Progenitor cell of endocrine pancreas (in vitro differentiated cells): ENCODE measurements around the gene CHID1. TPM values are rescaled to one million over a fixed set of nuclear protein-coding genes. Genes with fewer than 3 reads are reported as not detected.

Source experiments
- DNase-seq: peaks from one replicate; pipeline ENCODE4 v3.0.0; 2021; ENCODE audit warnings: low spot score; ENCODE audit not compliant: unreplicated experiment
- H3K27ac Mint-ChIP-seq: 2 replicates; pipeline ENCODE4 v1.8.0; 2021; ENCODE audit warnings: mild to moderate bottlenecking, moderate library complexity, mixed read lengths
- H3K27me3 Mint-ChIP-seq: 2 replicates; pipeline ENCODE4 v1.8.0; 2021; ENCODE audit warnings: mixed read lengths
- H3K36me3 Mint-ChIP-seq: 2 replicates; pipeline ENCODE4 v1.8.0; 2022; ENCODE audit warnings: mixed read lengths; ENCODE audit not compliant: insufficient read depth
- H3K4me1 Mint-ChIP-seq: 2 replicates; pipeline ENCODE4 v1.8.0; 2021; ENCODE audit warnings: low read depth, mixed read lengths
- H3K4me3 Mint-ChIP-seq: 2 replicates; pipeline ENCODE4 v1.8.0; 2021; ENCODE audit warnings: low read depth, mild to moderate bottlenecking, moderate library complexity, mixed read lengths
- H3K9me3 Mint-ChIP-seq: 2 replicates; pipeline ENCODE4 v1.8.0; 2021; ENCODE audit warnings: low read depth, mixed read lengths
- total RNA-seq: library from RNA; stranded (reverse); gene quantifications from 2 replicates; pipeline ENCODE4 v1.2.1, GENCODE V29; 2021
- TF ChIP-seq, protein P1 (sequence below): fragments of 200-600 bp; sonication (generic); IDR thresholded peaks from one replicate; pipeline ENCODE4 v1.5.0; 2021; ENCODE audit warnings: antibody characterized with exemption, mild to moderate bottlenecking; ENCODE audit not compliant: unreplicated experiment

Gene CHID1
- total RNA-seq, 1 donor from 2014 or later: 87.0 TPM

DNA sequence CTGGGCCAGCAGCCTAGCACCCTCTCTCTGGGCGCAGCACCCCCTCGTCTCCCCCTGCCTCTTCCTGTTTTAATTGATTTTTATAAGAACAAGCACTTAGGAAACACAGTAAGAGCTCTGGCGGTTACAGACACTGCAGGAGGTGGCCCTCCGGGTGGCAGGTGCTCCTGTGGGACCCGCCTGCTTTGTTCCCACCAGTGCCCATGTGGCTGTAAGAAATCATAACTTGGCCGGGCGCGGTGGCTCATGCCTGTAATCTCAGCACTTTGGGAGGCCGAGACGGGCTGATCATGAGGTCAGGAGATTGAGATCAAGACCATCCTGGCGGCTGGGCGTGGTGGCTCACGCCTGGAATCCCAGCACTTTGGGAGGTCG is 49.5 kb downstream of the CHID1 start:
- Mint-ChIP-seq H3K4me1 (peaks cover 2% of the 10 kb centered on the region), H3K36me3 (no peaks in the 10 kb centered on the region), H3K4me3 (no peak overlapping the region), H3K9me3 (no peaks in the 10 kb centered on the region), H3K27me3 (no peaks in the 10 kb centered on the region), H3K27ac (peak overlapping the region; percentile 84)
- no peak for DNase-seq
- TF ChIP-seq, protein P1, sequence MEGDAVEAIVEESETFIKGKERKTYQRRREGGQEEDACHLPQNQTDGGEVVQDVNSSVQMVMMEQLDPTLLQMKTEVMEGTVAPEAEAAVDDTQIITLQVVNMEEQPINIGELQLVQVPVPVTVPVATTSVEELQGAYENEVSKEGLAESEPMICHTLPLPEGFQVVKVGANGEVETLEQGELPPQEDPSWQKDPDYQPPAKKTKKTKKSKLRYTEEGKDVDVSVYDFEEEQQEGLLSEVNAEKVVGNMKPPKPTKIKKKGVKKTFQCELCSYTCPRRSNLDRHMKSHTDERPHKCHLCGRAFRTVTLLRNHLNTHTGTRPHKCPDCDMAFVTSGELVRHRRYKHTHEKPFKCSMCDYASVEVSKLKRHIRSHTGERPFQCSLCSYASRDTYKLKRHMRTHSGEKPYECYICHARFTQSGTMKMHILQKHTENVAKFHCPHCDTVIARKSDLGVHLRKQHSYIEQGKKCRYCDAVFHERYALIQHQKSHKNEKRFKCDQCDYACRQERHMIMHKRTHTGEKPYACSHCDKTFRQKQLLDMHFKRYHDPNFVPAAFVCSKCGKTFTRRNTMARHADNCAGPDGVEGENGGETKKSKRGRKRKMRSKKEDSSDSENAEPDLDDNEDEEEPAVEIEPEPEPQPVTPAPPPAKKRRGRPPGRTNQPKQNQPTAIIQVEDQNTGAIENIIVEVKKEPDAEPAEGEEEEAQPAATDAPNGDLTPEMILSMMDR: no peak

DNA sequence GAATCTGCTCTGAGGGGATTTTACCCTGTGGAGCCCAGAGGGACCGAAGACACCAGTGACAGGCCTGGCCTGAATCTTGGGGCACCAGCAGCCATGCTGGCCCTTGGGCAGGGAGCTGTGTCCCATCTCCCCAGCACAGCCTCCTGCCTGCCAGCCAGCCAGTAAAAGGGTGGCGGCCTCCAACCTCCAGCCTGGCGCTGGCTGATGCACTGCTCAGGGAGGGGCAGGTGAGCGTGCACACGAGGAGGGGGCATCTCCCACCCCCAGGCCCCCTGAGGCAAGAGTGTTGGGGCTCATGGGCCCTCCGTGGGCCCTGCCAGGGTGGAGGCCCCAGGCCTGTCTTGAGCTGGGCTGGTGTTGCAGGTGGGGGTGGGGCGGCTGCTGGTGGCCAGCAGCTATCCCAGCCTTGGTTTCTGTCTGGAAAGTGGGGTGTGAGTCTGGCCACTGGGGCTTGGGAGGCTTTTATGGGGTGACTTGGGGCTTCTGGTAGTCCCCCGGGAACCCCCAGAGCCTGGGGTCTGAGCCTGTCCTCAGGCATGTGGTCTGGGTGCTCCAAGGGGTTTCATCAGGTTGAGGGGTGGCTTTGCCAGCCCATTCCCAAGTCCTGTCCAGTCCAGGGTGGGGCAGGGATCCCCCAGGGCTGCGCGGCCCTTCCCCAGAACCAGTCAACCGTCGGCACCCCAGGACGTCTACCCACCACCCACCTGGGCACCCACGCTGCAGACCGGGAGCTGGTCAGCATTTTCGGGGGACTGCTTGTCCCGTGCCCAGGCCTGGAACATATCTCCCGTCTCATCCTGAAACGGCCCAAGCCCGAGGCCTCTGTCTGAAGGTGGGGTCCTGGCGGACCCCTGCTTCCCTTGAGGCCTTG is 50.1 kb downstream of the CHID1 start:
- Mint-ChIP-seq H3K4me3 (no peak overlapping the region), H3K9me3 (no peaks in the 10 kb centered on the region), H3K27ac (peak overlapping the region; percentile 84), H3K4me1 (peaks cover 2% of the 10 kb centered on the region), H3K36me3 (no peaks in the 10 kb centered on the region), H3K27me3 (no peaks in the 10 kb centered on the region)
- DNase-seq: no peak
- TF ChIP-seq, protein P1: no peak

DNA sequence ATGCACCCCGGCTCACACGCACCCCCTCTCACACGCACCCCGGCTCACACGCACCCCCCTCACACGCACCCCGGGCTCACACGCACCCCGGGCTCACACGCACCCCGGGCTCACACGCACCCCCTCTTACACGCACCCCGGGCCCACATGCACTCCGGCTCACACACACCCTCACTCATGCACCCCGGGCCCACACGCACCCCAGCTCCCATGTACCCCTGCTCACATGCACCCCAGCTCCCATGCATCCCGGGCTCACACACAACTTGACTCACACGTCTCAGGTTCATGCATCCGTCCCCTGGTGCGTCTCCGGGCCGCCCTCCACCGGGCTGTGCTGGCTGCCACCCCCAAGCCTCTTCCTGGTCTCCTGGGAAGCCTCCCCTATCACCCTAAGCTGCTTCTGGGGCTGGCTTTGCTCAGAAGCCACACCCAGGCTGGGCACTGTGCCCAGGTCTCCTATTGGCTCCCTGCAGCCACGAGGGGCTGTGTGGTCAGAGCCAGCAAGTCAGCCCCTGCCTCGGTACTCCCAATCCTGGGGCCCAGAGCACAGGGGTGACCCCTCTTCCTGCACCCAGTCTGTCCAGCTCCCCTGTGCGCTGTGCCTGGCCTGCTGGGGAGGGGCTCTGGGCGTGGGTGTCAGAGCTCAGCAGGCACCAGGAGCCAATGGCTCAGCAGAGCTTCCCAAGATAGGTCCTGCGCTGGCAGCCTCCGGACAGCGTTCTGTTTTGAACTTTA is 51.0 kb downstream of the CHID1 start:
- Mint-ChIP-seq H3K27me3 (no peaks in the 10 kb centered on the region), H3K4me3 (no peak overlapping the region), H3K27ac (no peak overlapping the region), H3K4me1 (peaks cover 2% of the 10 kb centered on the region), H3K36me3 (no peaks in the 10 kb centered on the region), H3K9me3 (no peaks in the 10 kb centered on the region)
- TF ChIP-seq, protein P1: no peak
- DNase-seq: no peak

DNA sequence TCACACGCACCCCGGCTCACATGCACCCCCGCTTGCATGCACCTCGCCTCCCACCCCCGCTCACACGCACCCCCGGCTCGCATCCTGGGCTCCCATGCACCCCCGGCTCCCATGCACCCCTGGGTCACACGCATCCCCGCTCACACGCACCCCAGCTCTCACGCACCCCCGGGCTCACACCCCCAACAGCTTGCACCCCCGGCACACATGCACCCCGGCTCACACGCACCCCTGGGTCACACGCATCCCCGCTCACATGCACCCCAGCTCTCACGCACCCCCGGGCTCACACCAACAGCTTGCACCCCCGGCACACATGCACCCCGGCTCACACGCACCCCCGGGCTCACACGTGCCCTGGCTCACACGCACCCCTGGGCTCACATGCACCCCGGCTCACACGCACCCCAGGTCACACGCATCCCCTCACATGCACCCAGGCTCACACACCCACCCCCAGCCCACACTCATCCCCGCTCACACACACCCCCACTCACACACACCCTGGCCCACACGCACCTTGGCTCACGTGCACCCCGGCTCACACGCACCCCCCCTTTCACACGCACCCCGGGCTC is 51.8 kb downstream of the CHID1 start:
- Mint-ChIP-seq H3K36me3 (no peaks in the 10 kb centered on the region), H3K4me1 (peaks cover 2% of the 10 kb centered on the region), H3K27me3 (no peaks in the 10 kb centered on the region), H3K9me3 (no peaks in the 10 kb centered on the region), H3K27ac (no peak overlapping the region), H3K4me3 (no peak overlapping the region)
- no peak for DNase-seq
- TF ChIP-seq, protein P1: no peak

DNA sequence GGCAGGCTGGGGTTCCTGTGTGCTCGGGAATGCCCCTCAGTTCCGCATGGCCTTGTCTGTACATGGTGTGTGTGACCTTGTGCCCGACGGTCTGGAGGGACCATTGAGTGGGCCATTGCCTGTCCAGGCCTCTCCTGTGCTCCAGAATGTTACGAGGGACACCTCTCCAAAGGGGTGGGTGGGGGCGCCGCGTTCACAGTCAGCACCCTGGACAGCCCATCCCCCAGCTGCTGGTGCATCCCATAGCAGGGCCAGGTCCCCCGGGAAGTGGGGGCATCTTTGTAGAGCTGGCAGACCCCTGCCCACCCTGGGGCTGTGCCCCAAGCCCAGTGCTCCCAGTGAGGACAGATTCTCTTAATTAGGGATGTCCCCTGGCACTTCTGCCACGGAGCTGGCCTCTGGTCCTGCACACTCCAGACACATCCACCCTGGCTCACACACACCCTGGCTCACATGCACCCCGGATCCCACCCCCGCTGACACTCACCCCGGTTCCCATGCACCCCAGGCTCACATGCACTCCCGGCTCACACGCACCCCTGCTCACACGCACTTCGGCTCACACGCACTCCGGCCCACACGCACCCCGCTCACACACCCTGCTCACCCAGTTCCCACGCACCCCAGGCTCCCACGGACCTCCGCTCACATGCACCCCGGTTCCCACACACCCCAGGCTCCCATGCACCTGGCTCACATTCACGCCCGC is 52.4 kb downstream of the CHID1 start:
- H3K9me3 Mint-ChIP-seq: no peaks in the 10 kb centered on the region

More for the DNA sequence above, 52.4 kb downstream of the CHID1 start:
- Mint-ChIP-seq H3K27me3 (no peaks in the 10 kb centered on the region), H3K4me3 (no peak overlapping the region), H3K4me1 (peaks cover under 1% of the 10 kb centered on the region), H3K36me3 (no peaks in the 10 kb centered on the region), H3K27ac (no peak overlapping the region)
- TF ChIP-seq, protein P1: no peak
- no peak for DNase-seq
